GM19239 (cell line): ENCODE data around the gene CLEC4D.
"Not testable (repeated sequence)": the region's sequence is repeated elsewhere in the genome, so short reads cannot be mapped to it uniquely, and the experiment has no call there.

Experiments
- DNase-seq: peaks from one replicate; pipeline ENCODE4 v3.0.0; 2011; ENCODE audit warnings: low spot score; ENCODE audit not compliant: insufficient read length
- FAIRE-seq: peaks from 2 replicates; lab custom pipeline; 2011; peaks lifted over from hg19 to GRCh38; lab: Jason Lieb, UNC

CLEC4D gene

DNA sequence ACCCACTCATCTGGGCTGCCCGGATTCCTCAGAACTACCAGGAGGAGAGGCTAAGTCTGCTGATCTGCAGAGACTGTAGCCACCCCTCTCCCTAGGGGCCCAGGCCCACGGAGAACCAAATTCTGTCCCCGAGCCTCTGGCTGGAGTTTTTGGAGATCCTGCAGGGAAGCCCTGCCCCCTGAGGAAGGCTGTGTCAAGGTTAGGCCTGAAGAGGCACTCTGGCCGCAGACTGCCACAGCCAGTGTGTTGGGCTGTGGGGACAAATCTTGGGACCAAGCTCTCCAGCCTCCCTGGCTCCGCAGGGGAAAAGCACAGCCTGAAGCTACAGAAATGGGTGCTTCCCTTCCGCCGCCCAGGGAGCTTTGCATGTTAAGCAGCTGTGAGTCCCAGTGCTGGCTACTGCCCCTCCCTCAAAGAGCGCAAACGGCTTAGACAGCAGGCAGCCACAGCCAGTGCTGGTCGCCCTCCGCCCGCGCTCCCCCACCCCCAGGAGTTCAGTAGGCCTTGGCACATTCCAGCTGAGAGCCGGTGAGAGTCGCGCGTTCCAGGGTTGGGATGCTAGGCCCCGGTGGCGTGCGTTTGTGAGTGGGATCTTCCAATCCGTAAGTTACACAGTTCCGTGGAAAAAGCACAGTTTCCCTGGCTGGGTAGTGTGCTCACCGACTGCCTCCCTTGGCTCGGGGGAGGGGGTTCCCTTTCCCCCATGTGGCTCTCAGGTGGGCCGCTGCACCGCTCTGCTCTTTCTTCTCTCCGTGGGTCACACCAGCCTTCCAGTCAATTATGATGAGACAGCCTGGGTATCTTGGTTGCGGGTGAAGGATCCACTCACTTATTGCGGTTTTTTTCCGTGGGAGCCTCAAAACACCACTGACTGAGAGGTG is 14.2 kb downstream of the CLEC4D start:
- FAIRE-seq (no peak), DNase-seq (no peak)

GRCh38 chr12:8532045-8532444 is 18.7 kb downstream of the CLEC4D start:
- DNase-seq: no peak
- FAIRE-seq: no peak

DNA sequence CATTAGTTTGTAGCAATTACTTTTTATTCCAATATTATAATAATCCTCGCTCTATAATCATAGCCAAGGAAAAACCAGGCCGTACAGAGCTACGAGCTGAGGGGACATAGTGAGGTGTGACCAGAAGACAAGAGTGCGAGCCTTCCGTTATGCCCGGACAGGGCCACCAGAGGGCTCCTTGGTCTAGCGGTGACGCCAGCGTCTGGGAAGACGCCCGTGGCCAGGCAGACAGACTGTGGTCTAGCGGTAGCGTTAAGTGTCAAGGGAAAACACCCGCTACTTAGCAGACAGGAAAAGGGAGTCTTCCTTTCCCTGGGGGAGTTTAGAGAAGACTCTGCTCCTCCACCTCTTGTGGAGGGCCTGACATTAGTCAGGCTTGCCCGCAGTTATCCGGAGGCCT is 24.5 kb downstream of the CLEC4D start:
- FAIRE-seq, DNase-seq: not testable (repeated sequence)

- peak; percentile 68 for FAIRE-seq
- not testable (repeated sequence) for DNase-seq
These were observed 27.5 kb downstream of the CLEC4D start, which contains the start of gene CLEC4E for GRCh38 chr12:8540831-8541230. Gene CLEC4E (minus strand): TSS chr12:8540905. CDS start chr12:8540797, 108 bp downstream.

GRCh38 chr12:8541562-8541961 is 28.3 kb downstream of the CLEC4D start:
- DNase-seq (no peak), FAIRE-seq (no peak)

- peak; percentile 53 for DNase-seq
- peak; percentile 95 for FAIRE-seq
These were observed 31.0 kb downstream of the CLEC4D start for GRCh38 chr12:8544295-8544694.

- FAIRE-seq (peak; percentile 66), DNase-seq (no peak)
These were observed 33.3 kb downstream of the CLEC4D start for GRCh38 chr12:8546591-8546990.

DNA sequence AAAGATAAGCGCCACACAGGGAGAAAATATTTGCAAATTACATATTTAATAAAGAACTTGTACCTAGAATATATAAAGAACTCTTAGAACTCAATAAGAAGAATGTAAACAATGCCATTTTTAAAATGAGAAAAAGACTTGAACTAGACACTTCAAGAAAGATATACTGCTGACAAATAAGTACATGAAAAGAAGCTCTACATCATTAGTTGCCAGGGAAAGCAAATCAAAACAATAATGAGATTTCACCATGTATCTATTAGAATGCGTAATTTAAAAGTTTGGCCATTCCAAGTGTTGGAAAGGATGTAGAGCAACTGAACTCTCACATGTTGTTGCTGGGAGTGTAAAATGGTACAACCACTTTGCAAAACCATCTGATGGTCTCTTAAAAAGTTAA is 34.3 kb downstream of the CLEC4D start:
- FAIRE-seq (no peak), DNase-seq (no peak)

- DNase-seq: no peak
- FAIRE-seq: no peak
These were observed 34.9 kb downstream of the CLEC4D start for GRCh38 chr12:8548192-8548591.

GRCh38 chr12:8549381-8549780 is 36.1 kb downstream of the CLEC4D start:
- DNase-seq (no peak), FAIRE-seq (no peak)

DNA sequence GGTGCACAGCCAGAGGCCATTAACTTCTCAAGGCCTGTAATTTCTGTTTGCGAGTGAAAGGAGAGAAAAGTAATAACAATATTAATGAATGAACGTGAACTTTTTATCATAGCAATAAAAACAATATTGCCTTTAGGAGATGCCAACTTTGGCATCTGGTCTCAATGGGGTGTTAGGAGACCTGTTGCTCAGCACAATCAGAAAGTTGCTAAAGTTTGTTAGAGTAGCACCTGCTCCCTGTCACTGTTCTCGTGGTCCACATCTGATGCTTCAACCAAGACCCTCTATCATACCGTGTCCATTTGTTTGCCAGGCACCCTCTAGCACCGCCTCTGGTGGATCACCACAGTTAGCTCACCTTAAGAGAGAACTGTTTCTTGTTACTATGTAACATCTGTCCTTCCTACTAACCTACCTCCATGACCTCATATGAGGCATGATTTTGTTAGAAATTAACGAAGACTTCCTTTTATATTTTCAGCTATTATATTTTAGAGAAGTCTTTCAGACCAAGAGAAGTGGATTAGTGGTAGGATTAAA is 39.9 kb downstream of the CLEC4D start:
- DNase-seq (no peak), FAIRE-seq (no peak)

DNA sequence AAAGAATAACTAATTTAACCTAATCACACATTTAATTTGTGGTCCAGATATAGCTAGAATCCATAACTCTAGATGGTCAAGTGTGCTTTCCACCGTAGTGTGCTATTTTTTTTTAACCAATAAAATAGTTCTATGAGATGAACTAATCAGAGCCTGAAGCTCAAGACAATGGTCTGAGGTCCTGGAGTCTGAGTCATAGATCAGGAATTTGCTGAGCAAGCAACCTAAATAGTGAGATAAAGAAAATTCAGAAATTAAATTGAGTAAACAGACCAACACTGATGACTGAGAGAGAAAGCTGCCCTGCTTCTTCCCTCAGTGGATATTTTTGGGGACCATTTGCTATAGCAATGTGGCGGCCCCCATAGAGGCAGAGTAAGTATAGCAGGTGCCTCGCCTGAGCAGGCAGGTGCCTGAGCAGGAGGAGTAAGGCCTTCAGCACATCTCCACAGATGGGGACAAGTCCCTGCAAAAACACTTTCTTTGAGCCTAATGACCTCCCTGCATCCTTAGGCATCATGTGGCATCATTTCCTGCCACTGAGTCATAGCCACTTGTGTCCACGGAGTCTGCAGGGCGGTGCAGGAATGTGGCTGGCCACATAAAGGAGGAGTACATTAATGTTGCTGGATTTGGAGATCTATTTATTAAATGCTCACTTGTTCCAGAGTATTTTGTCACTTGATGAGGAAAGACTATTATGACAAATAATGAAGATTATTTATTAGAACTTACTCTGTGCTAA is 41.3 kb downstream of the CLEC4D start:
- FAIRE-seq (no peak), DNase-seq (no peak)

- DNase-seq (no peak), FAIRE-seq (no peak)
These were observed 43.3 kb downstream of the CLEC4D start for GRCh38 chr12:8556531-8557097.

- DNase-seq (no peak), FAIRE-seq (no peak)
These were observed 46.4 kb downstream of the CLEC4D start for GRCh38 chr12:8559676-8560075.

- DNase-seq: no peak
- no peak for FAIRE-seq
These were observed 47.7 kb downstream of the CLEC4D start for GRCh38 chr12:8561011-8561410.

DNA sequence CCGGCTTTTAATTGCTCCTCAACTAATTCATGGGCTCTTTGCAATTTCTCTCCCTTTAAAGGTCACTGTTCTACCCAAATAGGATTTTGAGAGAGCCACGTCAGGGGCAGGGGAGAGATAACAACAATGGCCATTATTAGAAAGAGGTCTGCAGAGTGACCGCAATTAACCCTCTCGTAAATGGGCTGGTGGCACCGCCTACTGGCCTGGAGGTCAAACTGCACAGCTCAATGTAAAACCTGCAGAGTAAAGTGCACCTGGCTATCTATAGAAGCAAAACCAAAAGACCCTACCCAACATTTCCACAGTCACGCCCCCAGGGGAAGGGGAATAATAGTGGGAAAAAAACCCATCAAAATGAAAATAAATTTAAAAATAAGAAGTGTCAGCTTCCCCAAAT is 49.0 kb downstream of the CLEC4D start:
- DNase-seq (no peak), FAIRE-seq (no peak)

DNA sequence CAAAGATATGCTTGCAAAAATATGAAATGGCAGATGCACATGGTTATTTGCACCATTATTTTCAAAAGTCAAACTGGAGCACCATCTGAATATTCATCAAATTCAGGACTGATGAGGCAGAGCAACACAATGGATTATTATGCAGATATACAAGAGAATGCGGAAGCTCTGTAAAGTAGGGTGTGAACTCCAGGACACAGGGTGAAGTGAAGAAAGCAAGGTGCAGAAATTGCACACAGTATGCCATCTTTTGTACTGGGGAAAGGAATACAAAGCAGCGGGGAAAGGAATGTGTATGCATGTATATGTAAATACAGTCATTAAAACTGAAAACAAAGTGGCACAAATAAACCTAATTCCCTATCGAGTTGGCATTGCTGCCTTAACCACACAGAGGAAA is 50.1 kb downstream of the CLEC4D start:
- no peak for FAIRE-seq
- DNase-seq: no peak

DNA sequence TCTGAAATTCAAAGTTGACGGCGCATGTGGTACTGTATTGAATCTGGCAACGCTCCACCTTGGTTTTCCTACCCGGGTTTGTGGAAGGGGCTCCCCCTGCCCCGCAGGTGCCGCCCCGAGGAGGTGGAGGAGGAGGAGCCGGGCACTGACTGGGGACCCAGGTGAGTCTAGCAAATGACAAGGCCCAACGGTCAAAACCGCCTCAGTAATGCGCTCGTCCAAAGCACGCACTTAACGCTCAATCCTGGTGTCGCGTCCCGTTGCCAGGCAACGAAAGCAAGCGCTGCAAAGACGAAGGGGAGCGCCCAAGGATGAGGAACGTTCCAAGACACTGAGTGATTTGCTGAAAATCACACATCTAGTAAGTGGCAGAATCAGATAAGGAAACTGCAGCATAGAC is 51.4 kb downstream of the CLEC4D start:
- DNase-seq (no peak), FAIRE-seq (no peak)

DNA sequence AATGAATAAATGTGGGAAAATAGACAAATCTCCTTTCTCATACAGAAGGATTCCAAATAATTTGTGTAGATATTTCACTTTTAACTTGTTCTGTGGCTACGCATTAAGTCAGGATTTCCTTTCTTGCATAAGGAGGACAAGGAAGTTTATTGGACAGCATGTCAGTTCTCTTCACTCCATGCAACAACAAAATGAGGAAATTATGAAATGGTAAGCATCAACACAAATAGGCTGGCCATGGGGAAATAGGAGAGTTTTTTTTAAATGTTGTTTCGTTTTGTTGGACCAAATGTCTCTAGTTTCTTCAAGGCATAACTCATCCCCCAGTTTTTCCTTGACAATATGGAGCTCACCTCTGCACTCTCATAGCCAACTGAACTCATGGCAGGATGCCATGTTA is 52.7 kb downstream of the CLEC4D start:
- DNase-seq: not testable (repeated sequence)
- FAIRE-seq: peak; percentile 89

DNA sequence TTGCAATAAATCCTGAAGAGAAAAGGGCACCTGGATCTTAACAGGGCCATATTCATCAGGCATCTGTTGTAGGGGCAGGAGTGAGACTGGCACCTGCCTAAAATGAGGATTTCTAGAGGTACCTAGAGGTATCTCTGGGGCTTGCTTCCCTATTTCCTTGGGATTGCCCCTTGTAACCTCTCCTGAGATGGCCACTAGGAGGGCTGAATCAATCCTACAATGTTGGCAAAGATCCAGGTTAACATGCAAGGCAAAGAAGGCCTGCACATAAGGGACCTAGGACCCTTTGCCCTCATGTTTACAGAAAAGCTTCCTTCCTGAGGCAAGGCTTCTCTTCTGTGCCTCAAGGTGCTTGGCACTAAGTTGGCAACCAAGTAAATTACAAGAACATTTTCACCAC is 53.2 kb downstream of the CLEC4D start:
- DNase-seq: no peak
- no peak for FAIRE-seq
